CD4-positive, CD25-positive, alpha-beta regulatory T cell (primary cell): ENCODE data around the gene ASPHD2. TPM values are rescaled to one million over a fixed set of nuclear protein-coding genes. Genes with fewer than 3 reads are reported as not detected.
"Not testable (repeated sequence)": the region's sequence is repeated elsewhere in the genome, so short reads cannot be mapped to it uniquely, and the experiment has no call there.

ENCODE experiments used
- ATAC-seq, 2 donors: fragments of 150-1000 bp; cut with Tn5 transposase; one replicate each; pipeline ENCODE4 v1.10.0; 2021; ENCODE audit warnings: low read depth in 2 of 2, moderate number of reproducible peaks in 2 of 2, moderate library complexity in 1 of 2
- DNase-seq, 3 donors: peaks; one replicate each; pipeline versions ENCODE4 v3.0.0 to v3.0.0-alpha.2; 2012 to 2022; ENCODE audit warnings: mixed read lengths in 1 of 3
- H3K27ac ChIP-seq: one replicate; pipeline ENCODE4 v1.7.0; 2013; ENCODE audit warnings: mild to moderate bottlenecking, low read length; ENCODE audit not compliant: insufficient read depth, poor library complexity, severe bottlenecking
- H3K27me3 ChIP-seq: one replicate; pipeline ENCODE4 v1.7.0; 2013; ENCODE audit warnings: low read length; ENCODE audit not compliant: control insufficient read depth, insufficient read depth
- H3K36me3 ChIP-seq: one replicate; pipeline ENCODE4 v1.7.0; 2013; ENCODE audit warnings: mild to moderate bottlenecking, low read length, moderate library complexity; ENCODE audit not compliant: control insufficient read depth, insufficient read depth
- H3K4me1 ChIP-seq: 2 replicates; pipeline ENCODE4 v1.7.0; 2013; ENCODE audit warnings: mild to moderate bottlenecking, low read length; ENCODE audit not compliant: insufficient read depth, control insufficient read depth, poor library complexity, severe bottlenecking
- H3K4me3 ChIP-seq: one replicate; pipeline ENCODE4 v1.7.0; 2013; ENCODE audit warnings: low read depth, mild to moderate bottlenecking, low read length, moderate library complexity
- H3K9me3 ChIP-seq, 2 experiments: 1 replicate in 1 of 2; 2 replicates in 1 of 2; pipeline ENCODE4 v1.7.0; 2013; ENCODE audit warnings: low read length in 2 of 2, mild to moderate bottlenecking in 1 of 2, moderate library complexity in 1 of 2; ENCODE audit not compliant: control insufficient read depth in 2 of 2
- H3K27ac Mint-ChIP-seq, 3 donors: one replicate each; pipeline ENCODE4 v1.8.0; 2020 to 2022; ENCODE audit warnings: mild to moderate bottlenecking in 3 of 3, mixed read lengths in 3 of 3, moderate library complexity in 2 of 3
- H3K27me3 Mint-ChIP-seq: one replicate; pipeline ENCODE4 v1.8.0; 2022; ENCODE audit warnings: mild to moderate bottlenecking, mixed read lengths
- H3K36me3 Mint-ChIP-seq: one replicate; pipeline ENCODE4 v1.8.0; 2020; ENCODE audit warnings: mixed read lengths
- H3K4me1 Mint-ChIP-seq, 4 donors: one replicate each; pipeline ENCODE4 v1.8.0; 2020 to 2022; ENCODE audit warnings: mixed read lengths in 4 of 4, mild to moderate bottlenecking in 1 of 4
- H3K4me3 Mint-ChIP-seq, 4 donors: one replicate each; pipeline ENCODE4 v1.8.0; 2020 to 2022; ENCODE audit warnings: mild to moderate bottlenecking in 4 of 4, mixed read lengths in 4 of 4, moderate library complexity in 3 of 4
- H3K9me3 Mint-ChIP-seq, 7 donors: one replicate each; pipeline ENCODE4 v1.8.0; 2020 to 2022; ENCODE audit warnings: mixed read lengths in 7 of 7, mild to moderate bottlenecking in 3 of 7, moderate library complexity in 2 of 7
- polyA plus RNA-seq, 4 donors: library from polyadenylated mRNA; unstranded; fragments of 300-500 nt; fragmentation: Illumina TruSeq; gene quantifications; one replicate each; pipeline ENCODE4 v1.2.3, GENCODE V29; 2021
- total RNA-seq: library from RNA; stranded (reverse); gene quantifications from one replicate; pipeline ENCODE4 v1.2.3, GENCODE V29; 2022

ASPHD2 gene
- total and polyA plus RNA-seq, 5 donors from 2014 or later: 3.1 to 8.5 (median 4.3) TPM

GRCh38 chr22:26406118-26406517 lies 22.9 kb upstream of the ASPHD2 start:
- no peak overlapping the region for H3K4me3 Mint-ChIP-seq
- Histone ChIP-seq H3K36me3 (no peaks in the 10 kb centered on the region), H3K27ac (no peak overlapping the region), H3K4me1 (no peaks in the 10 kb centered on the region), H3K27me3 (peaks cover 1% of the 10 kb centered on the region), H3K4me3 (no peak overlapping the region), H3K9me3 (no peaks in the 10 kb centered on the region)
- H3K4me1 Mint-ChIP-seq: no peaks in the 10 kb centered on the region
- H3K9me3 Mint-ChIP-seq: no peaks in the 10 kb centered on the region
- DNase-seq: no peak
- H3K27me3 Mint-ChIP-seq: peaks cover 24% of the 10 kb centered on the region
- H3K36me3 Mint-ChIP-seq: no peaks in the 10 kb centered on the region
- no peak for ATAC-seq
- H3K27ac Mint-ChIP-seq: no peak overlapping the region

- not testable (repeated sequence) for H3K27me3 ChIP-seq, H3K4me1 ChIP-seq, H3K36me3 Mint-ChIP-seq, H3K9me3 Mint-ChIP-seq, H3K36me3 ChIP-seq, H3K4me3 Mint-ChIP-seq, H3K4me3 ChIP-seq, H3K27ac Mint-ChIP-seq, ATAC-seq, H3K9me3 ChIP-seq, H3K4me1 Mint-ChIP-seq, H3K27ac ChIP-seq, DNase-seq
- H3K27me3 Mint-ChIP-seq: peaks cover 18% of the 10 kb centered on the region
These were observed 20.4 kb upstream of the ASPHD2 start for GRCh38 chr22:26408562-26409220.

- Mint-ChIP-seq H3K4me1 (no peaks in the 10 kb centered on the region), H3K36me3 (no peaks in the 10 kb centered on the region), H3K4me3 (no peak overlapping the region), H3K27me3 (peaks cover 21% of the 10 kb centered on the region), H3K27ac (no peak overlapping the region), H3K9me3 (no peaks in the 10 kb centered on the region)
- Histone ChIP-seq H3K27me3 (peaks cover 6% of the 10 kb centered on the region), H3K36me3 (no peaks in the 10 kb centered on the region), H3K9me3 (no peaks in the 10 kb centered on the region), H3K27ac (no peak overlapping the region), H3K4me1 (no peaks in the 10 kb centered on the region), H3K4me3 (no peak overlapping the region)
- ATAC-seq (no peak), DNase-seq (no peak)
These were observed 19.2 kb upstream of the ASPHD2 start for GRCh38 chr22:26409719-26410335.

GRCh38 chr22:26410386-26410785 lies 18.7 kb upstream of the ASPHD2 start:
- no peaks in the 10 kb centered on the region for H3K4me1 Mint-ChIP-seq
- Histone ChIP-seq H3K4me3 (no peak overlapping the region), H3K36me3 (no peaks in the 10 kb centered on the region), H3K4me1 (no peaks in the 10 kb centered on the region), H3K27ac (no peak overlapping the region), H3K9me3 (no peaks in the 10 kb centered on the region), H3K27me3 (peaks cover 6% of the 10 kb centered on the region)
- peaks cover 22% of the 10 kb centered on the region for H3K27me3 Mint-ChIP-seq
- H3K36me3 Mint-ChIP-seq: no peaks in the 10 kb centered on the region
- DNase-seq (no peak), ATAC-seq (no peak)
- H3K9me3 Mint-ChIP-seq: no peaks in the 10 kb centered on the region
- no peak overlapping the region for H3K4me3 Mint-ChIP-seq
- H3K27ac Mint-ChIP-seq: no peak overlapping the region

- H3K4me3 ChIP-seq: no peak overlapping the region
- no peaks in the 10 kb centered on the region for H3K9me3 ChIP-seq
- H3K4me3 Mint-ChIP-seq: no peak overlapping the region
- no peaks in the 10 kb centered on the region for H3K36me3 Mint-ChIP-seq
- peaks cover 23% of the 10 kb centered on the region for H3K27me3 Mint-ChIP-seq
- no peaks in the 10 kb centered on the region for H3K4me1 ChIP-seq
- ATAC-seq (no peak), DNase-seq (no peak)
- H3K4me1 Mint-ChIP-seq: no peaks in the 10 kb centered on the region
- H3K27ac Mint-ChIP-seq: no peak overlapping the region
- H3K27ac ChIP-seq: no peak overlapping the region
- H3K36me3 ChIP-seq: no peaks in the 10 kb centered on the region
- peaks cover 16% of the 10 kb centered on the region for H3K27me3 ChIP-seq
- peaks cover 0 to 1% (median 0%) of the 10 kb centered on the region in 7 donors for H3K9me3 Mint-ChIP-seq
These were observed 14.7 kb upstream of the ASPHD2 start for GRCh38 chr22:26414347-26414746.

- no peaks in the 10 kb centered on the region for H3K9me3 ChIP-seq
- DNase-seq (no peak), ATAC-seq (no peak)
- H3K4me3 ChIP-seq: no peak overlapping the region
- H3K27me3 Mint-ChIP-seq: peaks cover 24% of the 10 kb centered on the region
- H3K4me1 Mint-ChIP-seq: no peaks in the 10 kb centered on the region
- no peaks in the 10 kb centered on the region for H3K4me1 ChIP-seq
- H3K27me3 ChIP-seq: peaks cover 22% of the 10 kb centered on the region
- H3K36me3 ChIP-seq: no peaks in the 10 kb centered on the region
- H3K4me3 Mint-ChIP-seq: no peak overlapping the region
- no peaks in the 10 kb centered on the region for H3K36me3 Mint-ChIP-seq
- peaks cover 0 to 1% (median 0%) of the 10 kb centered on the region in 7 donors for H3K9me3 Mint-ChIP-seq
- no peak overlapping the region for H3K27ac ChIP-seq
- no peak overlapping the region for H3K27ac Mint-ChIP-seq
These were observed 12.8 kb upstream of the ASPHD2 start for GRCh38 chr22:26416256-26416655.

- no peaks in the 10 kb centered on the region for H3K36me3 ChIP-seq
- Mint-ChIP-seq H3K4me1 (no peaks in the 10 kb centered on the region), H3K27me3 (peaks cover 27% of the 10 kb centered on the region), H3K4me3 (no peak overlapping the region), H3K9me3 (peaks cover 0 to 1% (median 0%) of the 10 kb centered on the region in 7 donors), H3K27ac (no peak overlapping the region), H3K36me3 (no peaks in the 10 kb centered on the region)
- no peak overlapping the region for H3K4me3 ChIP-seq
- DNase-seq (no peak), ATAC-seq (no peak)
- peaks cover 21% of the 10 kb centered on the region for H3K27me3 ChIP-seq
- no peaks in the 10 kb centered on the region for H3K4me1 ChIP-seq
- H3K9me3 ChIP-seq: no peaks in the 10 kb centered on the region
- no peak overlapping the region for H3K27ac ChIP-seq
These were observed 12.3 kb upstream of the ASPHD2 start for GRCh38 chr22:26416670-26417276.

- peaks cover 27% of the 10 kb centered on the region for H3K27me3 Mint-ChIP-seq
- H3K36me3 Mint-ChIP-seq: no peaks in the 10 kb centered on the region
- no peak overlapping the region for H3K4me3 Mint-ChIP-seq
- ATAC-seq (no peak), DNase-seq (no peak)
- Histone ChIP-seq H3K4me3 (no peak overlapping the region), H3K36me3 (no peaks in the 10 kb centered on the region), H3K27ac (no peak overlapping the region), H3K9me3 (peaks cover 0 to under 1% of the 10 kb centered on the region in 2 experiments), H3K4me1 (no peaks in the 10 kb centered on the region), H3K27me3 (peaks cover 20% of the 10 kb centered on the region)
- no peaks in the 10 kb centered on the region for H3K4me1 Mint-ChIP-seq
- no peak overlapping the region for H3K27ac Mint-ChIP-seq
- H3K9me3 Mint-ChIP-seq: peaks cover 0 to 1% (median 0%) of the 10 kb centered on the region in 7 donors
These were observed 11.7 kb upstream of the ASPHD2 start for GRCh38 chr22:26417406-26417805.
